ENCODE measurements around the gene IGHMBP2. TPM values are rescaled to one million over a fixed set of nuclear protein-coding genes. Genes with fewer than 3 reads are reported as not detected.

Gene IGHMBP2
- total and polyA plus RNA-seq, 2 experiments from 2014 or later: 5.2 to 9.3 TPM

GRCh38 chr11:68938088-68938487 lies 34.4 kb downstream of the IGHMBP2 start:
- no peak for DNase-seq
- Histone ChIP-seq H3K4me2 (ENCODE audit: unreplicated experiment) (no peak overlapping the region), H3K79me2 (ENCODE audit: insufficient read depth) (no peaks in the 10 kb centered on the region), H3K36me3 (ENCODE audit: low read depth) (no peaks in the 10 kb centered on the region; the same call in 1 of the 2 replicates), H2AFZ (no peak overlapping the region), H3K27me3 (replicated peaks; ENCODE audit: insufficient read depth) (no peaks in the 10 kb centered on the region), H3K4me1 (ENCODE audit: insufficient read depth) (no peaks in the 10 kb centered on the region), H3K9me2 (ENCODE audit: insufficient read depth) (no peaks in the 10 kb centered on the region), H3K9me3 (ENCODE audit: low read depth) (no peaks in the 10 kb centered on the region), H3F3A (ENCODE audit: insufficient read depth) (no peaks in the 10 kb centered on the region), H3K9ac (no peak overlapping the region), H4K20me1 (ENCODE audit: insufficient read depth) (no peaks in the 10 kb centered on the region), H3K4me3 (no peak overlapping the region), H3K27ac (no peak overlapping the region)
- in situ Hi-C loops (cut with MboI): no loop called here
- WGBS, 2 experiments (ENCODE audit: low coverage in 1 of 2, low lambda C conversion rate in 2 of 2, missing lambda C conversion rate in 2 of 2): 91% methylated on average over 16 of the region's 18 CpGs
- TF ChIP-seq EZH2phosphoT487 (IDR thresholded peaks at IDR 0.05; ENCODE audit: insufficient read depth, low read depth) (no peak), EZH2 (IDR thresholded peaks at IDR 0.05; ENCODE audit: insufficient read depth, poor library complexity, severe bottlenecking) (no peak)

- no peaks in the 10 kb centered on the region for H3K79me2 ChIP-seq (ENCODE audit: insufficient read depth)
- H3K27ac ChIP-seq: no peak overlapping the region
- no peaks in the 10 kb centered on the region for H3K9me3 ChIP-seq (ENCODE audit: low read depth)
- no peaks in the 10 kb centered on the region for H4K20me1 ChIP-seq (ENCODE audit: insufficient read depth)
- no peaks in the 10 kb centered on the region for H3K9me2 ChIP-seq (ENCODE audit: insufficient read depth)
- no peaks in the 10 kb centered on the region for H3F3A ChIP-seq (ENCODE audit: insufficient read depth)
- in situ Hi-C loops (cut with MboI): no loop called here
- no peak overlapping the region for H2AFZ ChIP-seq
- H3K36me3 ChIP-seq (ENCODE audit: low read depth): no peaks in the 10 kb centered on the region; the same call in 1 of the 2 replicates
- no peak overlapping the region for H3K4me2 ChIP-seq (ENCODE audit: unreplicated experiment)
- TF ChIP-seq EZH2phosphoT487 (IDR thresholded peaks at IDR 0.05; ENCODE audit: insufficient read depth, low read depth) (no peak), EZH2 (IDR thresholded peaks at IDR 0.05; ENCODE audit: insufficient read depth, poor library complexity, severe bottlenecking) (no peak)
- H3K9ac ChIP-seq: no peak overlapping the region
- no peaks in the 10 kb centered on the region for H3K4me1 ChIP-seq (ENCODE audit: insufficient read depth)
- 87 to 90% methylated on average over 17 of the region's 17 CpGs for WGBS, 2 experiments (ENCODE audit: low coverage in 1 of 2, low lambda C conversion rate in 2 of 2, missing lambda C conversion rate in 2 of 2)
- H3K4me3 ChIP-seq: no peak overlapping the region
- no peaks in the 10 kb centered on the region for H3K27me3 ChIP-seq (replicated peaks; ENCODE audit: insufficient read depth)
- no peak for DNase-seq
Observed at GRCh38 chr11:68938816-68939582, 35.3 kb downstream of the IGHMBP2 start.

- in situ Hi-C loops (cut with MboI): no loop called here
Observed at GRCh38 chr11:68939583-68940555, 36.2 kb downstream of the IGHMBP2 start.

GRCh38 chr11:68940651-68941323 lies 37.1 kb downstream of the IGHMBP2 start:
- H3K9ac ChIP-seq: no peak overlapping the region
- TF ChIP-seq EZH2phosphoT487 (IDR thresholded peaks at IDR 0.05; ENCODE audit: insufficient read depth, low read depth): no peak
- no peak for TF ChIP-seq EZH2 (IDR thresholded peaks at IDR 0.05; ENCODE audit: insufficient read depth, poor library complexity, severe bottlenecking)
- peaks cover under 1% of the 10 kb centered on the region; the same call in 1 of the 2 replicates for H3K4me1 ChIP-seq (ENCODE audit: insufficient read depth)
- H2AFZ ChIP-seq: no peak overlapping the region
- no peak overlapping the region for H3K27ac ChIP-seq
- 86 to 88% methylated on average over 14 to 20 of the region's 20 CpGs for WGBS, 2 experiments (ENCODE audit: low coverage in 1 of 2, low lambda C conversion rate in 2 of 2, missing lambda C conversion rate in 2 of 2)
- no peaks in the 10 kb centered on the region for H3K9me3 ChIP-seq (ENCODE audit: low read depth)
- H3K36me3 ChIP-seq (ENCODE audit: low read depth): no peaks in the 10 kb centered on the region; the same call in 1 of the 2 replicates
- H3F3A ChIP-seq (ENCODE audit: insufficient read depth): peaks cover 4% of the 10 kb centered on the region; the same call in 1 of the 2 replicates
- no peaks in the 10 kb centered on the region for H4K20me1 ChIP-seq (ENCODE audit: insufficient read depth)
- in situ Hi-C loops (cut with MboI): no loop called here
- no peak for DNase-seq
- no peaks in the 10 kb centered on the region for H3K9me2 ChIP-seq (ENCODE audit: insufficient read depth)
- no peaks in the 10 kb centered on the region for H3K27me3 ChIP-seq (replicated peaks; ENCODE audit: insufficient read depth)
- no peak overlapping the region for H3K4me3 ChIP-seq
- H3K79me2 ChIP-seq (ENCODE audit: insufficient read depth): no peaks in the 10 kb centered on the region
- no peak overlapping the region for H3K4me2 ChIP-seq (ENCODE audit: unreplicated experiment)

More at GRCh38 chr11:68939583-68940555, 36.2 kb downstream of the IGHMBP2 start:
- H4K20me1 ChIP-seq (ENCODE audit: insufficient read depth): no peaks in the 10 kb centered on the region
- no peaks in the 10 kb centered on the region for H3K9me2 ChIP-seq (ENCODE audit: insufficient read depth)
- no peaks in the 10 kb centered on the region for H3K27me3 ChIP-seq (replicated peaks; ENCODE audit: insufficient read depth)
- H3K4me2 ChIP-seq (ENCODE audit: unreplicated experiment): no peak overlapping the region
- no peaks in the 10 kb centered on the region for H3F3A ChIP-seq (ENCODE audit: insufficient read depth)
- no peak for DNase-seq
- no peaks in the 10 kb centered on the region for H3K79me2 ChIP-seq (ENCODE audit: insufficient read depth)
- H3K9me3 ChIP-seq (ENCODE audit: low read depth): no peaks in the 10 kb centered on the region
- WGBS, 2 experiments (ENCODE audit: low coverage in 1 of 2, low lambda C conversion rate in 2 of 2, missing lambda C conversion rate in 2 of 2): 83 to 85% methylated on average over 30 to 33 of the region's 33 CpGs
- H2AFZ ChIP-seq: no peak overlapping the region
- H3K4me1 ChIP-seq (ENCODE audit: insufficient read depth): no peaks in the 10 kb centered on the region
- no peak overlapping the region for H3K27ac ChIP-seq
- H3K4me3 ChIP-seq: no peak overlapping the region
- TF ChIP-seq EZH2 (IDR thresholded peaks at IDR 0.05; ENCODE audit: insufficient read depth, poor library complexity, severe bottlenecking) (no peak), EZH2phosphoT487 (IDR thresholded peaks at IDR 0.05; ENCODE audit: insufficient read depth, low read depth) (no peak)
- no peaks in the 10 kb centered on the region; the same call in 1 of the 2 replicates for H3K36me3 ChIP-seq (ENCODE audit: low read depth)
- no peak overlapping the region for H3K9ac ChIP-seq

All from GM23248 (cell line).